Transverse colon (tissue), 3 donors: ENCODE results near the gene TMEM91.

Experiments used
- CTCF ChIP-seq, 5 experiments: fragments of 200-600 bp in 3 of 5; fragments of 450-650 bp in 2 of 5; sonication (generic) in 3 of 5; IDR thresholded peaks; 1 replicate in 2 of 5; 2 replicates in 3 of 5; pipeline ENCODE4 v1.5.1; 2016 to 2017; ENCODE audit warnings: antibody characterized with exemption in 5 of 5, inconsistent platforms in 3 of 5, mild to moderate bottlenecking in 2 of 5, moderate library complexity in 1 of 5
- POLR2A ChIP-seq: fragments of 450-650 bp; IDR thresholded peaks from one replicate; pipeline ENCODE4 v1.6.1; 2016; ENCODE audit warnings: antibody characterized with exemption, mild to moderate bottlenecking, moderate library complexity

- TF ChIP-seq CTCF (IDR thresholded peaks at IDR 0.05) (no peak), POLR2A (no peak)
These were observed 45.9 kb upstream of the TMEM91 start for GRCh38 chr19:41330481-41330880.
